HEK293 (cell line): ENCODE results near the gene DYNLT2B.

Experiments used
- CTCF ChIA-PET: fragments of 350-600 bp; formaldehyde crosslinking; extraction: SDS; loops from one replicate; lab custom pipeline; 2021; ENCODE audit warnings: antibody characterized with exemption; lab: Yijun Ruan, JAX
- POLR2A ChIA-PET: fragments of 300-600 bp; formaldehyde crosslinking; extraction: SDS; loops from one replicate; lab custom pipeline; 2020; ENCODE audit warnings: antibody characterized with exemption, inconsistent platforms; lab: Yijun Ruan, JAX
- H3K27ac ChIP-seq: fragments of 200-500 bp; sonication (Bioruptor generic); 2 replicates; pipeline ENCODE4 v1.5.1; 2014; ENCODE audit warnings: low read depth, low read length, control low read depth, inconsistent platforms; ENCODE audit errors: extremely low read depth
- H3K36me3 ChIP-seq, 2 experiments: fragments of 200-500 bp in 1 of 2; sonication (Bioruptor generic) in 1 of 2; 1 replicate in 1 of 2; 2 replicates in 1 of 2; pipeline ENCODE4 v1.5.1; 2014 to 2017; ENCODE audit warnings: inconsistent platforms in 2 of 2, low read length in 2 of 2; ENCODE audit not compliant: control insufficient read depth in 2 of 2, insufficient read depth in 1 of 2
- H3K4me1 ChIP-seq: fragments of 200-500 bp; sonication (Bioruptor generic); 2 replicates; pipeline ENCODE4 v1.5.1; 2014; ENCODE audit warnings: mild to moderate bottlenecking, low read length, inconsistent platforms; ENCODE audit not compliant: control insufficient read depth, insufficient read depth
- H3K4me3 ChIP-seq: 2 replicates; pipeline ENCODE4 v1.5.1; 2011; ENCODE audit warnings: low read depth, mild to moderate bottlenecking, control low read depth, low read length, moderate library complexity
- H3K9me3 ChIP-seq: fragments of 200-500 bp; sonication (Bioruptor generic); 2 replicates; pipeline ENCODE4 v1.5.1; 2014; ENCODE audit warnings: low read depth, low read length, inconsistent platforms; ENCODE audit not compliant: control insufficient read depth, insufficient read depth
- ATF2 ChIP-seq: fragments of 450-650 bp; formaldehyde crosslinking; IDR thresholded peaks from 2 replicates; pipeline ENCODE4 v1.5.1; 2016; ENCODE audit warnings: missing biosample characterization, missing genetic modification characterization, low read depth
- GLI4 ChIP-seq: fragments of 450-650 bp; formaldehyde crosslinking; IDR thresholded peaks from 2 replicates; pipeline ENCODE4 v1.5.1; 2016; ENCODE audit warnings: missing biosample characterization, missing genetic modification characterization
- HOXA7 ChIP-seq: sonication (generic); formaldehyde crosslinking; IDR thresholded peaks from 2 replicates; pipeline ENCODE4 v1.8.1; 2022; ENCODE audit warnings: missing genetic modification reagents, borderline replicate concordance
- SALL2 ChIP-seq: fragments of 450-650 bp; formaldehyde crosslinking; IDR thresholded peaks from 2 replicates; pipeline ENCODE4 v1.5.0; 2017; ENCODE audit warnings: missing biosample characterization, mild to moderate bottlenecking, missing genetic modification characterization, borderline replicate concordance
- ZBTB1 ChIP-seq: fragments of 450-650 bp; formaldehyde crosslinking; IDR thresholded peaks from 2 replicates; pipeline ENCODE4 v1.5.1; 2016; ENCODE audit warnings: missing biosample characterization, missing genetic modification characterization
- ZBTB26 ChIP-seq: fragments of 450-650 bp; formaldehyde crosslinking; optimal IDR thresholded peaks from 2 replicates; pipeline ENCODE3; 2016; ENCODE audit warnings: missing biosample characterization, mild to moderate bottlenecking, missing genetic modification characterization
- ZBTB44 ChIP-seq: fragments of 450-650 bp; IDR thresholded peaks from 2 replicates; pipeline ENCODE4 v1.5.1; 2018; ENCODE audit warnings: missing biosample characterization, mild to moderate bottlenecking, missing genetic modification characterization
- ZBTB6 ChIP-seq: fragments of 450-650 bp; formaldehyde crosslinking; IDR thresholded peaks from 2 replicates; pipeline ENCODE4 v1.5.1; 2017; ENCODE audit warnings: missing biosample characterization, missing genetic modification characterization
- ZEB2 ChIP-seq: fragments of 450-650 bp; formaldehyde crosslinking; IDR thresholded peaks from 2 replicates; pipeline ENCODE4 v1.5.1; 2016; ENCODE audit warnings: missing biosample characterization, missing genetic modification characterization
- ZIC2 ChIP-seq: fragments of 450-650 bp; formaldehyde crosslinking; IDR thresholded peaks from 2 replicates; pipeline ENCODE4 v1.5.1; 2016; ENCODE audit warnings: missing biosample characterization, missing genetic modification characterization
- ZNF155 ChIP-seq: fragments of 450-650 bp; formaldehyde crosslinking; IDR thresholded peaks from 2 replicates; pipeline ENCODE4 v1.5.1; 2016; ENCODE audit warnings: missing biosample characterization, missing genetic modification characterization
- ZNF16 ChIP-seq: fragments of 450-650 bp; formaldehyde crosslinking; IDR thresholded peaks from 2 replicates; pipeline ENCODE4 v1.5.1; 2016; ENCODE audit warnings: low read depth, missing biosample characterization, missing genetic modification characterization
- ZNF174 ChIP-seq: fragments of 450-650 bp; formaldehyde crosslinking; IDR thresholded peaks from 2 replicates; pipeline ENCODE4 v1.5.0; 2017; ENCODE audit warnings: missing biosample characterization, mild to moderate bottlenecking, missing genetic modification characterization
- ZNF214 ChIP-seq: fragments of 450-650 bp; formaldehyde crosslinking; IDR thresholded peaks from 2 replicates; pipeline ENCODE4 v1.5.1; 2017; ENCODE audit warnings: missing biosample characterization, mild to moderate bottlenecking, missing genetic modification characterization, borderline replicate concordance
- ZNF223 ChIP-seq: fragments of 450-650 bp; formaldehyde crosslinking; IDR thresholded peaks from 2 replicates; pipeline ENCODE4 v1.5.1; 2016; ENCODE audit warnings: missing biosample characterization, missing genetic modification characterization
- ZNF248 ChIP-seq: fragments of 450-650 bp; formaldehyde crosslinking; IDR thresholded peaks from 2 replicates; pipeline ENCODE4 v1.5.1; 2017; ENCODE audit warnings: missing biosample characterization, missing genetic modification characterization
- ZNF292 ChIP-seq: fragments of 450-650 bp; formaldehyde crosslinking; IDR thresholded peaks from 2 replicates; pipeline ENCODE4 v1.5.1; 2016; ENCODE audit warnings: low read depth, missing biosample characterization, missing genetic modification characterization, borderline replicate concordance
- ZNF335 ChIP-seq: fragments of 450-650 bp; formaldehyde crosslinking; conservative IDR thresholded peaks from 2 replicates; pipeline ENCODE4 v1.5.1; 2016; ENCODE audit warnings: missing biosample characterization, missing genetic modification characterization
- ZNF341 ChIP-seq: fragments of 450-650 bp; formaldehyde crosslinking; IDR thresholded peaks from 2 replicates; pipeline ENCODE4; 2016; ENCODE audit warnings: low read depth, missing biosample characterization, missing genetic modification characterization
- ZNF48 ChIP-seq: fragments of 450-650 bp; formaldehyde crosslinking; IDR thresholded peaks from 2 replicates; pipeline ENCODE4 v1.5.1; 2016; ENCODE audit warnings: missing biosample characterization, missing genetic modification characterization
- ZNF544 ChIP-seq: fragments of 450-650 bp; formaldehyde crosslinking; IDR thresholded peaks from 2 replicates; pipeline ENCODE4 v1.5.0; 2017; ENCODE audit warnings: missing biosample characterization, missing genetic modification characterization
- ZNF600 ChIP-seq: fragments of 450-650 bp; formaldehyde crosslinking; IDR thresholded peaks from 2 replicates; pipeline ENCODE4 v1.5.1; 2016; ENCODE audit warnings: missing biosample characterization, missing genetic modification characterization
- ZNF610 ChIP-seq: fragments of 450-650 bp; formaldehyde crosslinking; IDR thresholded peaks from 2 replicates; pipeline ENCODE4 v1.5.1; 2016; ENCODE audit warnings: missing biosample characterization, missing genetic modification characterization, borderline replicate concordance
- ZNF701 ChIP-seq: fragments of 450-650 bp; formaldehyde crosslinking; IDR thresholded peaks from 2 replicates; pipeline ENCODE4 v1.5.1; 2016; ENCODE audit warnings: missing biosample characterization, missing genetic modification characterization
- ZNF768 ChIP-seq: fragments of 450-650 bp; formaldehyde crosslinking; IDR thresholded peaks from 2 replicates; pipeline ENCODE4 v1.5.1; 2018; ENCODE audit warnings: missing biosample characterization, mild to moderate bottlenecking, missing genetic modification characterization
- ZNF843 ChIP-seq: fragments of 450-650 bp; formaldehyde crosslinking; IDR thresholded peaks from 2 replicates; pipeline ENCODE4 v1.5.1; 2016; ENCODE audit warnings: missing biosample characterization, missing genetic modification characterization
- ZSCAN4 ChIP-seq: fragments of 450-650 bp; formaldehyde crosslinking; IDR thresholded peaks from 2 replicates; pipeline ENCODE4 v1.5.1; 2017; ENCODE audit warnings: missing biosample characterization, missing genetic modification characterization

The DYNLT2B gene

GRCh38 chr3:196341137-196341536, 23.1 kb upstream of the DYNLT2B start (continued):
- TF ChIP-seq ATF2 (tag by site-specific recombination) (no peak), ZNF155 (tag by site-specific recombination) (no peak), ZNF843 (no peak), ZNF701 (tag by site-specific recombination) (no peak), ZBTB1 (no peak), ZEB2 (tag by site-specific recombination) (no peak), ZNF292 (no peak), GLI4 (tag by site-specific recombination) (no peak)

GRCh38 chr3:196340466-196340865, 22.4 kb upstream of the DYNLT2B start:
- Histone ChIP-seq H3K4me1 (no peaks in the 10 kb centered on the region), H3K36me3 (no peaks in the 10 kb centered on the region), H3K4me3 (no peak overlapping the region), H3K27ac (no peak overlapping the region), H3K9me3 (no peaks in the 10 kb centered on the region)
- ChIA-PET POLR2A (no interaction called here), CTCF (no interaction called here)
- TF ChIP-seq ZBTB44 (tag by site-specific recombination) = no peak
- no peak for TF ChIP-seq ZBTB6
- TF ChIP-seq ZNF223 = no peak
- TF ChIP-seq SALL2 (tag by site-specific recombination) = no peak
- TF ChIP-seq ZSCAN4 (tag by site-specific recombination) = no peak
- TF ChIP-seq ZNF48 (tag by site-specific recombination) = no peak
- TF ChIP-seq ZIC2 (tag by site-specific recombination) = no peak
- TF ChIP-seq ZNF16 (tag by site-specific recombination) = no peak
- no peak for TF ChIP-seq ZNF335
- TF ChIP-seq ZNF610 (tag by site-specific recombination) = no peak
- no peak for TF ChIP-seq ZNF768
- no peak for TF ChIP-seq ZNF174 (tag by site-specific recombination)
- TF ChIP-seq HOXA7 (CRISPR knock-in tag) = no peak
- TF ChIP-seq ZNF214 (tag by site-specific recombination) = no peak
- TF ChIP-seq ZNF544 = no peak
- TF ChIP-seq ZNF248 (tag by site-specific recombination) = no peak
- TF ChIP-seq ZNF341 (tag by site-specific recombination) = no peak
- TF ChIP-seq ZBTB26 (tag by site-specific recombination) = no peak
- TF ChIP-seq ZNF600 = no peak
- TF ChIP-seq ZEB2 (tag by site-specific recombination) = no peak
